Measurements from ENCODE around the gene USH2A. TPM values are rescaled to one million over a fixed set of nuclear protein-coding genes. Genes with fewer than 3 reads are reported as not detected.
"Not testable (repeated sequence)": the region's sequence is repeated elsewhere in the genome, so short reads cannot be mapped to it uniquely, and the experiment has no call there.

USH2A gene
- total RNA-seq, 1 donor from 2014 or later: 1.5 TPM

- no peak for ATAC-seq
- DNase-seq (ENCODE audit: low spot score): no peak
Measured at GRCh38 chr1:216416488-216416887, 6.8 kb downstream of the USH2A start.

DNA sequence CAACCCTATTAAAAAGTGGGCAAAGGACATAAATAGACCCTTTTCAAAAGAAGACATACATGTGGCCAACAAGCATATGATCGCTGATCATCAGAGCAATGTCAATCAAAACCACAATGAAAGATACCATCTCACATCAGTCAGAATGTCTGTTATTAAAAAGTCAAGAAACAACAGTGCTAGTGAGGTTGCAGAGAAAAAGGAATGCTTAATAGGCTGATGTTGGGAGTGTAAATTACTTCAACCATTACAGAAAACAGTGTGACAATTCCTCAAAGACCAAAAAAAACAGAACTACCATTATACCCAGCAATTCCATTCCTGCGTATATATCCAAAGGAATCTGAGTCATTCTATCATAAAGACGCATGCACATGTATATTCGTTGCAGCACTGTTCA is 13.2 kb downstream of the USH2A start:
- no peak for DNase-seq (ENCODE audit: low spot score)
- ATAC-seq: no peak

DNA sequence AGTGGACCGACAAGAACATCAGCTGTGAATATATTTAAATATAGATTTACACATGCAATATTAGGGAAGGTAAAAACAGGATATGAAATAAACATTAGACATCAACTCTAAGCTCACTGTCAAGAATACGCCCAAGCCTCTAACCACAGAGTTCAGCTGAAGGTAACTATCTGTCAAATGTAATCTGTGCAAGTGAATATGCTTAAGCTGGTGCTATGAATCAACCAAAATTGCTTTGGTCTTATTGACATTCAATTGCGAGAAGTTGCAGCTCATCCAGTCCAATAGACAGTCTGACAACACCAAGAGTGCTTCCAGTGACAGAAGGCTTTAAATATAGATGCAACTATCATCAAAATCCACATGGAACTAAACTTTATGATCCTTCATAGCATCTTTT is 32.3 kb downstream of the USH2A start:
- ATAC-seq (no peak), DNase-seq (ENCODE audit: low spot score) (no peak)

- ATAC-seq (no peak), DNase-seq (ENCODE audit: low spot score) (no peak)
Measured at GRCh38 chr1:216389774-216390173, 33.5 kb downstream of the USH2A start.

DNA sequence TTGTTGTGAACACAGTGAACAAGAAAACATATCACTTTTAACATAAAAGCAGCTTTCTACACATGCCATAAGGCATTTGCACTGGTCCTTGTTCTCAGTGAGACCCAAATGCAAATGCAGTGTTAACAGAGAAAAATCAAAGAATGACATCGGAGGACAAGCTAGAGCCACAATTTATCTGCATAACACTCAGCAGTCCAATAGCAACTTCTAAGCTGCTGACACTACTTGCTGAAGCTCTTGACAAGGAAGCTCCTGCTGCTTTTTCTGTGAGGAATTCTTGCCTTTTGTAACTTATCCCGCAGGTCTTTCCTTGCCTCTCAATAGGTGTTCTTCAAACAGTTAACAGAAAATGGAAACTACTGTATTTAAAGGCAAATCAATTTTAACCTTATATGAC is 34.7 kb downstream of the USH2A start:
- no peak for DNase-seq (ENCODE audit: low spot score)

GRCh38 chr1:216387782-216388181 is 35.5 kb downstream of the USH2A start:
- DNase-seq (ENCODE audit: low spot score) (no peak), ATAC-seq (no peak)

More for the DNA sequence above, 34.7 kb downstream of the USH2A start:
- ATAC-seq: no peak

DNA sequence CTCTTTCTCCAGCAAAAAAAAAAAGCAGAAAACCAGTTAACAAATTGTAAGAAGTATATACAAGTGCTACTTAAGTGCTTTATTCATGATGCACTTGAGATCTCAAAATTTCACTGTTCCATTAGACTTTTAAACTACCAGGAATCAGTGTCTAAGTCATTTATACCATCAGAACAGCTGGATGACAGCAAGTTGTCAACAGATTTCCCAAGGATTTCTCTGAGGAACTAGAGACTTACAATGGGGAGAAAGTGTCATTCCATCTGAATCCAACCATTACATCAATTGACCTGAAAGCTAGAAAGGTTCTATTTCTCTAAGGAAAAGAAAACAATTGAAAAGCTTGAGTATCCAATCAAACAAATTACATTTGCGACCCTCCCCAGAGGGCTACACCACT is 43.8 kb downstream of the USH2A start:
- DNase-seq (ENCODE audit: low spot score) (no peak), ATAC-seq (no peak)

DNA sequence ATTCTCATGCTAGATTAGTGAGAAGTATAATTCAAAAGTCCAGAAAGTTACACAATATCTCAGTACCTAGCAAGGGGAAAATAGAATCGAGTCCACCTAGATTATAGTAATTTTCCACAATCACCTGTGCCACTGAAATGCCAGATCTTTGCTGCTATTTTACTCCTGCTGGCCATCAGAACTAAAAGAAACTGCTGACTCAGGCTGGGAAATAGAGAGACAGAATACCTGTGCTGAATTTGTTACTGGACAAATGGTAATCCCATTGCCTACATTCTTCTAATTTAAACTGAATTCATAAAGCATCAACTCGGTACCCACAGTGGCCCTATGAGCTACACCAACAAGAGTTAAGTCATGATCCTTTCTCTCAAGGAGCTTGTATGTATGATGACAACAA is 55.0 kb downstream of the USH2A start:
- no peak for ATAC-seq
- DNase-seq (ENCODE audit: low spot score): no peak

GRCh38 chr1:216366979-216367378 is 56.3 kb downstream of the USH2A start:
- no peak for DNase-seq (ENCODE audit: low spot score)
- ATAC-seq: no peak

DNA sequence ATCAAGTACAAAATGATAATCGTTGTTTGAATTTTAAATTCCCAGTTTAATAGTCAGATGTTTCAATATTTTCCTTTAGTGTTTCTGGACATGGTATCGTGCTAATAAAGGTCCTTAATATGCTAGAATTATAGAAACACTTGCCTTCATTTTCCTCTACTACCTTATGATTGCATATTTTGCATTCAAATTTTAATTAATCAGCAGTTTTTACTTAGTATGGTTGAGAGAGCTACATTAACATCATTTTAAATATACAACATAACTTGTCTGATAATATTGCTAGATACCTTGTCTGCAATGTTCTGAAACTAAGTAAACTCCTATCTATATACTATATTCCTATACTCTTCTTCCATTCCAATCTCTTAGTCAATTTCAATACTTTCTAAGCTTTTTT is 66.3 kb downstream of the USH2A start:
- no peak for ATAC-seq

GRCh38 chr1:216350186-216350585 is 73.1 kb downstream of the USH2A start:
- ATAC-seq: no peak
- DNase-seq (ENCODE audit: low spot score): no peak

More for the DNA sequence above, 66.3 kb downstream of the USH2A start:
- no peak for DNase-seq (ENCODE audit: low spot score)

DNA sequence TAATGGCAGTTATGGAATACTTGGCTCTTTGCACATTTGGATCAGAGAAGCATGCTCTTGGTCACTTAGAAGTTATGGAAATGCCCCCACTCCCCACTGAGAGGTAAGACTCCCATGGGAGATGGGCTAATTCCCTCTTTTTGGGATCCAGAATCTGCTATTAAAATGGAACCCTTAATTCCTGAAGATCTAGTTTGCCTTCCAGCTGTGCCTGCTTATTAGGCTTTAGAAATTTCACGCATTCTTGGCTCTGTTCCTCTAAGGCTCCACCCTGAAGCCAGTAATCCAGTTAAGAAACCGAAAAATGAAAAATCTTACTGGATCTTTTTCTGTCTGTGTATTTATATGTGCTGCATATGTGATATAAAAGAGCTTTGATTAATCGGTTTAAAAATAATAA is 76.7 kb downstream of the USH2A start:
- no peak for DNase-seq (ENCODE audit: low spot score)
- no peak for ATAC-seq

GRCh38 chr1:216340542-216340941 is 82.7 kb downstream of the USH2A start:
- not testable (repeated sequence) for ATAC-seq; DNase-seq (ENCODE audit: low spot score)

GRCh38 chr1:216332462-216332861 is 90.8 kb downstream of the USH2A start:
- DNase-seq (ENCODE audit: low spot score) (no peak), ATAC-seq (no peak)

DNA sequence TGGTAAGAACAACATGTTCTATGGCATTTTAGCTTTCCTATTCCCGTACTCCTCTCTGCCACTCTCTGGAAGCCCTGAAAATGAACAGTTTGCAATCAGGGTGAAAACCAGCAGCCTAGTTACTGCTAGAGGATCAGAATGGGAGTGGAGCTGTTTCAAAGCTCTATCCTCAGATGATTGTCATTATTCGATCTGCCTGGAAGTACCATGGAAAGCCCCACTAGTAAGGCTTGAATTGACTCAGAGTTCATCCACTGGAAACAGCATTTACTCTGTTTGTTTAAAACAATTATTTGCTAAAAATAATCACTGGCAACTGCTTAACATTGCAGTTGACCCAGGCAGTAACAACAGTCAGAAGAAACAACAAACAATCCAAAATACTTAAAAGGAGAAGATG is 91.2 kb downstream of the USH2A start:
- DNase-seq (ENCODE audit: low spot score) (no peak), ATAC-seq (no peak)

DNA sequence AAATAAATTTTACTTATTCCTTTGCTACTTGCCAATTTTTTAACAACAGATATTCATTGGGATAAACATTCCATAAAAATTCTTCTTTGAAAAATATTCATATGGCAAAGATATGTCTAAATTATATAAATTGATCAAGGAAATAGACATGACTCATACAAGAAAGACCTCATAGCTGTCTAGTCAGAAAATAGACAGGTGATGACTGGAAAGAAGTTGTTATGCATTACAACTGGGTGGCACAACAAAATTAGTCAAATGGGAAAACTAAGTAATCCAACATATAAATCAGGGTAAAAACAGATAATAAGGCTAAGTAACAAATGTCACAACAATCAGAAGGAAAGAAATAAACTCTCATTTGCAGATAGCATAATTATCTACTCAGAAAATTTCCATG is 92.0 kb downstream of the USH2A start:
- ATAC-seq: no peak
- no peak for DNase-seq (ENCODE audit: low spot score)

DNA sequence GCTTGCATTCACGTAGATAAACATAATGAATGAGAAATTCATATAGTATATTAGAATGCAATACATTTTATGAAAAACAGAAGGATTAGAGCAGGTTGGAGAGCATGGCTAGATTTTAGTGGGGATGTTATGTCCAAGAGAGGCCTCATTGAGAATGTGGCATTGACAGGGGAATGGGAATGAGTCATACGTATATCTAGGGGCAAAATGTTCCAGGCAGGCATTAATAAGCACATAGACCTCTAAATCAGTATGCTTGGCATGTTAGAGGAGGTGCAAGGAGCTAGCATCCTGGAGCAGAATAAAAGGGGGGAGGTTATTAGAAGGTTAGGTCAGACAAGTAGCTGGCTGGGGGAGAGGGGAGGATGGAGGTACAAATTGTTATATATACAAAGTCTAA is 93.0 kb downstream of the USH2A start:
- ATAC-seq: no peak
- DNase-seq (ENCODE audit: low spot score): no peak

GRCh38 chr1:216325946-216326345 is 97.3 kb downstream of the USH2A start:
- ATAC-seq (no peak), DNase-seq (ENCODE audit: low spot score) (no peak)

DNA sequence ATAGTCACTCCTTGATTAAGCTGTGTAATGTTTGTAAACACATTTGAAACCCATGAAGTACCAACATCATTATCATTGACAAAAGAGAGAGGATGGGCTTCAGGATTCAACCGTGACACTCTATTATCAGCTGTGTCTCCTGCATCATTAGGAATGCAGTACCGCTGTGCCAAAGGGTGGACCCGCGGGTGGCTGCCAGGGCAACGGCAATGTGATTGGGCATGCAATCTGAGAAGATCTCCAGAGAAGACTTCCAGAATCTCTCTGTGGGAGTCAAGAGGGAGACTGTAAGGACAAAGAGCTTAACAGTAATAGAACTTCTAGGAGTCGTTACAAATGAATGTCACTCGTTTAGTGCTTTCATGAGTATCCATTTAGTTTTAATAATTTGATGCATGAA is 97.9 kb downstream of the USH2A start:
- DNase-seq (ENCODE audit: low spot score): no peak
- ATAC-seq: no peak

GRCh38 chr1:216323344-216323743 is 99.9 kb downstream of the USH2A start:
- no peak for ATAC-seq

DNA sequence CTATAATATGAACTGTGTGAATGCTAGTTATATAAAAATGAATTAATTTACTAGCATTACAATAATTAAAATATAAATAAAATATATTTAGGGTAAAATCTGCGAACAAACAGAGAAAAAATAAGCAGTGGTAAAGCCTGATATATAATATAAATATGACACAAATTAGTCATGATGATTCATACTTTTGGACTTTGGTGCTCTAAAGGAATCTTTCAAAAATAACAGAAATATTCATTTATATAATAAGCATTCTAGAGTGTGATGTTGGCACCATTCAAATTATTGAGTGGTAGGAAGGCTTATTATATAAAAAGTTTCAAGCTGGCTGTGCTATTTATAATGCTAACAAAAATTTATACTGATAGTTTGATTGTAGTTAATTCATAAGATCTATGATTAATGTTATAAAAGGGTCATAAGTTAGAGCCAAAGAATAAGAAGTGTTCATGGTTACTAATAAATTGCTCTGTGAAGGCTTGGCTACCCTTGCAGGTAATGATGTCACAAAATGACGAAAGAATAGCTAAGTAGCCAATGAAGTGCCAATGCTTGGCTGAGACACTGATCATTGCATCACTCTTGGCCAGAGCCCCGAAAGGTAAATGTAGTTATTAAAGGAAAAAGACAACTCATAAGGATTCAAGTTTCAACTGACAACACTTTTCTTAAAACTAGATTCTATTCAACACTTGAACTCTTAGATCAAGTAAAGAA is 108.7 kb downstream of the USH2A start:
- DNase-seq (ENCODE audit: low spot score): peak; percentile 62
- peak; percentile 67 for ATAC-seq

More at GRCh38 chr1:216323344-216323743, 99.9 kb downstream of the USH2A start:
- no peak for DNase-seq (ENCODE audit: low spot score)

- peak; percentile 91 for ATAC-seq
Measured at GRCh38 chr1:216310776-216311175, 112.5 kb downstream of the USH2A start.

GRCh38 chr1:216306830-216307229 is 116.4 kb downstream of the USH2A start:
- ATAC-seq: no peak
- DNase-seq (ENCODE audit: low spot score): no peak

More at GRCh38 chr1:216310776-216311175, 112.5 kb downstream of the USH2A start:
- DNase-seq (ENCODE audit: low spot score): peak; percentile 51
